Natural killer cell (primary cell): ENCODE measurements around the gene CENPV. TPM values are rescaled to one million over a fixed set of nuclear protein-coding genes. Genes with fewer than 3 reads are reported as not detected.

Source experiments
- ATAC-seq, 3 donors: fragments of 150-1000 bp in 2 of 3; fragments of 200-7000 bp in 1 of 3; cut with Tn5 transposase; 1 replicate in 1 of 3; 2 replicates in 2 of 3; pipeline ENCODE4 v1.10.0; 2021; ENCODE audit warnings: mild to moderate bottlenecking in 2 of 3, moderate library complexity in 2 of 3
- DNase-seq, 2 donors: peaks; one replicate each; pipeline versions ENCODE4 v3.0.0 to v3.0.0-alpha.2; 2013 to 2021; ENCODE audit warnings: mixed read lengths in 1 of 2
- H3K27ac ChIP-seq: one replicate; pipeline ENCODE4 v1.5.1; 2013; ENCODE audit warnings: mild to moderate bottlenecking, low read length
- H3K27me3 ChIP-seq: one replicate; pipeline ENCODE4 v1.6.1; 2013; ENCODE audit warnings: low read length; ENCODE audit not compliant: control insufficient read depth, insufficient read depth
- H3K36me3 ChIP-seq: one replicate; pipeline ENCODE4 v1.6.1; 2013; ENCODE audit warnings: low read length; ENCODE audit not compliant: control insufficient read depth, insufficient read depth
- H3K4me1 ChIP-seq: one replicate; pipeline ENCODE4 v1.6.1; 2013; ENCODE audit warnings: low read length; ENCODE audit not compliant: control insufficient read depth, insufficient read depth
- H3K4me3 ChIP-seq: one replicate; pipeline ENCODE4 v1.5.1; 2013; ENCODE audit warnings: low read length
- H3K9me3 ChIP-seq: one replicate; pipeline ENCODE4 v1.6.1; 2013; ENCODE audit warnings: low read length; ENCODE audit not compliant: control insufficient read depth, insufficient read depth
- H3K27ac Mint-ChIP-seq, 2 donors: one replicate each; pipeline ENCODE4 v1.8.0; 2022; ENCODE audit warnings: mild to moderate bottlenecking in 2 of 2, mixed read lengths in 2 of 2, moderate library complexity in 1 of 2
- H3K27me3 Mint-ChIP-seq, 2 donors: one replicate each; pipeline ENCODE4 v1.8.0; 2022; ENCODE audit warnings: low read depth in 2 of 2, mixed read lengths in 2 of 2
- H3K36me3 Mint-ChIP-seq: one replicate; pipeline ENCODE4 v1.8.0; 2022; ENCODE audit warnings: mixed read lengths
- H3K4me1 Mint-ChIP-seq, 2 donors: one replicate each; pipeline ENCODE4 v1.8.0; 2022; ENCODE audit warnings: mixed read lengths in 2 of 2
- H3K4me3 Mint-ChIP-seq: one replicate; pipeline ENCODE4 v1.8.0; 2022; ENCODE audit warnings: mild to moderate bottlenecking, moderate library complexity, mixed read lengths
- H3K9me3 Mint-ChIP-seq, 2 donors: one replicate each; pipeline ENCODE4 v1.8.0; 2022; ENCODE audit warnings: mixed read lengths in 2 of 2
- CTCF ChIP-seq: fragments of 200-600 bp; IDR thresholded peaks from one replicate; pipeline ENCODE4 v1.8.0; 2022; ENCODE audit warnings: antibody characterized with exemption
- WGBS: methylation state at CpG from one replicate; pipeline ENCODE4 v1.1.7; 2013; ENCODE audit warnings: missing lambda C conversion rate; ENCODE audit not compliant: insufficient coverage; 5-methylcytosine and 5-hydroxymethylcytosine counted together
- intact Hi-C: fragments of 100-400 bp; cut with micrococcal nuclease; formaldehyde crosslinking; loops from one replicate; pipeline ENCODE4 v1.14.2; 2022
- total RNA-seq, 4 donors: library from RNA; stranded (reverse); fragments of 120-200 nt in 1 of 4; gene quantifications; one replicate each; pipeline versions ENCODE4 v1.2.3 to v1.2.4, GENCODE V29; 2013 to 2022

CENPV gene
- total RNA-seq, 3 donors from 2014 or later (not counting 1 experiment from before 2014, with no cell fraction given) = 11.3 to 20.0 (median 15.1) TPM

- no peak overlapping the region for H3K27ac ChIP-seq
- DNase-seq (no peak), ATAC-seq (no peak)
- H3K36me3 ChIP-seq = peaks cover 12% of the 10 kb centered on the region
- Mint-ChIP-seq H3K27me3 (no peaks in the 10 kb centered on the region), H3K9me3 (no peaks in the 10 kb centered on the region), H3K4me3 (no peak overlapping the region), H3K36me3 (no peaks in the 10 kb centered on the region), H3K27ac (peak overlapping the region in 1 of 2 donors; percentile 18), H3K4me1 (peaks cover 0 to 4% of the 10 kb centered on the region in 2 donors)
- H3K9me3 ChIP-seq = no peaks in the 10 kb centered on the region
- no peaks in the 10 kb centered on the region for H3K4me1 ChIP-seq
- intact Hi-C loops = no loop called here
- H3K4me3 ChIP-seq = no peak overlapping the region
- 96% methylated on average over 13 of the region's 13 CpGs for WGBS
- no peak for TF ChIP-seq CTCF
- H3K27me3 ChIP-seq = no peaks in the 10 kb centered on the region
These were observed 51.1 kb downstream of the CENPV start for GRCh38 chr17:16301963-16302855.

GRCh38 chr17:16300554-16300953 is 52.7 kb downstream of the CENPV start:
- Histone ChIP-seq H3K36me3 (peaks cover 10% of the 10 kb centered on the region), H3K27me3 (no peaks in the 10 kb centered on the region), H3K4me3 (no peak overlapping the region), H3K27ac (no peak overlapping the region), H3K9me3 (no peaks in the 10 kb centered on the region), H3K4me1 (no peaks in the 10 kb centered on the region)
- H3K36me3 Mint-ChIP-seq = no peaks in the 10 kb centered on the region
- H3K27ac Mint-ChIP-seq = no peak overlapping the region
- no peak for TF ChIP-seq CTCF
- no peak for ATAC-seq
- no peak for DNase-seq
- 100% methylated on average over 3 of the region's 3 CpGs for WGBS
- H3K9me3 Mint-ChIP-seq = no peaks in the 10 kb centered on the region
- no peaks in the 10 kb centered on the region for H3K27me3 Mint-ChIP-seq
- H3K4me1 Mint-ChIP-seq = peaks cover 0 to 4% of the 10 kb centered on the region in 2 donors
- no peak overlapping the region for H3K4me3 Mint-ChIP-seq
- intact Hi-C loops = no loop called here

- TF ChIP-seq CTCF = no peak
- Histone ChIP-seq H3K27me3 (no peaks in the 10 kb centered on the region), H3K9me3 (no peaks in the 10 kb centered on the region), H3K27ac (no peak overlapping the region), H3K4me1 (no peaks in the 10 kb centered on the region), H3K4me3 (no peak overlapping the region), H3K36me3 (peaks cover 5% of the 10 kb centered on the region)
- ATAC-seq = no peak
- Mint-ChIP-seq H3K27ac (no peak overlapping the region), H3K36me3 (no peaks in the 10 kb centered on the region), H3K4me3 (no peak overlapping the region), H3K27me3 (no peaks in the 10 kb centered on the region), H3K9me3 (no peaks in the 10 kb centered on the region), H3K4me1 (peaks cover 0 to 9% of the 10 kb centered on the region in 2 donors)
- WGBS = 93% methylated on average over 1 of the region's 1 CpG
- intact Hi-C loops = no loop called here
- no peak for DNase-seq
These were observed 55.1 kb downstream of the CENPV start for GRCh38 chr17:16298140-16298662.
